Stimulated activated naive CD4-positive, alpha-beta T cell (primary cell): Measurements from ENCODE around the gene QRICH2.
"Not testable (repeated sequence)": the region's sequence is repeated elsewhere in the genome, so short reads cannot be mapped to it uniquely, and the experiment has no call there.

Experiments used
- DNase-seq, 6 experiments: peaks; one replicate each; lab custom pipeline; 2025; lab: John Stamatoyannopoulos, UW

Gene QRICH2

DNA sequence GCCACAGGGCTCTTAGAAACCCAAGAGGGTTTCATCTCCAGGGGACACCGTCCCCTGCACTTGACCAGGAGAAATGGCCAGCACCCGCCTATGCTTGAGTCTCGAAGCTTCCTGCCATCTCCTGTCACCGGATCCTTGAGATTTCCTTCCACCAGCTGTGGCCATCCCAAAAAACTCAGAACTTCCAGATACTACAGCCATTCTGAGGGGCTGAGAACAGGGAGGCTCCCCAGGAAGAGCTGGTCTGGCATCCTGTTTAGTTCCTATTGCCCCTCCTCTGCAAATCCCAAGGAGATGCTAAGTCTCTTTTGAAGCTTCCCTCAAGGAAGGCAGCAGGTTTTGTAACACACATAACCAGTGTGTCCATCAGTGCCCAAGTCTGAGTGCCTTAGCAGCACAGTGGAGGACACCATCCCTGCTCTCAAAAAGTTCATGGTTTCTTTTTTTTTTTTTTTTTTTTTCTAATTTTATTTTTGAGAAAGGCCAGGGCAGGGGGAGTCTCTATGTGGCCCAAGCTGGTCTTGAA, 41.0 kb downstream of the QRICH2 start:
- DNase-seq, result no peak

DNA sequence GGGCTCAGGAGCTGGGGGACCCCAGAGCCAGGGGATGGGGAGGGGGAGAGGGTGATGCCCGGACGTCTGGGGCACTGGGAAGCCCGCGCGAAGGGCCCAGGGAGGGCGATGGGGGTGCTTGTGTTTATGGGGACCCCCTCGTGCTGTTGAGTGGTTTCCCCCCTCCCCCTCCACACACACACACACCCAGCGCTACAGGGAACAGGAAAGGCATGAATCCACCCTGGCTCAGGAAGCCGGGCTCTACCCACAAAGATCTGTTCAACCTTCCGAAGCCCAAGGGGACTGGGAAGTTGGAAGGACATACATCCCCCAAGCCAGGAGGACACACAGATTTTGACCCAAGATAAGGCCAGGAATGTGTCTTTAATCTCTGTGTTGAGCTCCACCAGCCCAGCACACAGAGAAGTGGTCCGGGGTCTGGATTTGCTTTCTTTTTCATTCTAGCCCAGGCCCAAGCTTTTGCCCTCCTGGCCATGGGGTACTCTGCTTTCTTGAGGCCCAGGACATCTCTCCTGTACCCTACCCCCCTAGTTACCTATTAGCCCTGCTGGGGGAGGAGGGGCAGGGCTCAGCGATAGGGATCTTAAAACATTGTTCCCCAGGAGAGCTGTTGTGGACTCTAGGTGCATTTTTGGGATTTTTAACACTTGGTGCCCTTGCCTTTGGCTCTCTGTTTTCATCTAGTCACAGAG, 41.7 kb downstream of the QRICH2 start:
- peak in 2 of 6 experiments; percentile 32 to 36 for DNase-seq

DNA sequence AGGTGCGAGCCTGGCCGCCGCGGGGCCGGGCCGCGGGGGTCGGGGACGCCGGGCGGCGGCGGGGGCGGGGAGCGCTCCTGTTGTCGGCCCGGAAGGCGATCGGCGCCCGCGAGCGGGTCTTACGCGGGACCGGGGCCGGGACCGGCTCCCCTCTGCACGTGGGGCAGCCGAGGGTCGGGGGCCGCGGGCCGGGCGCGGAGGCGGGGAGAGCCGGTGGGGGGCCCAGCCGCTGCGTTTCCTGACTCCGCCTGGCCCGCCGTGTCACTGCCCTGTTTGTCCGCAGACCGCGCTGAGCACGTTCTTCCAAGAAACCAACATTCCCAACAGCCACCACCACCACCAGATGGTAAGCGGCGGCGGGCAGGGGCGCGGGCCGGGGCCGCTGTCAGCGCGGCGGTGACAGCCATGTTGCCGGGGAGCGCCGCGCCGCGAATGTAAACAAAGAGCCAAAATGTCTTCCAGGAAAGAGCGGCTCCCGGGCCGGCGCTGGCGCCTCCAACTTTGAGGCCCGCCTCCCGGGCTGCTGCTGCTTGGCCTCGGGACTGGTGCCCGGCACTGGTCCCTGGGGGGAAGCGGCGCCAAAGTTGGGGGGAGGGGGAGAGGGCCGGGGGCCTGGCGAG, 42.3 kb downstream of the QRICH2 start:
- DNase-seq, result peak; percentile 45 to 73 (median 58)

DNA sequence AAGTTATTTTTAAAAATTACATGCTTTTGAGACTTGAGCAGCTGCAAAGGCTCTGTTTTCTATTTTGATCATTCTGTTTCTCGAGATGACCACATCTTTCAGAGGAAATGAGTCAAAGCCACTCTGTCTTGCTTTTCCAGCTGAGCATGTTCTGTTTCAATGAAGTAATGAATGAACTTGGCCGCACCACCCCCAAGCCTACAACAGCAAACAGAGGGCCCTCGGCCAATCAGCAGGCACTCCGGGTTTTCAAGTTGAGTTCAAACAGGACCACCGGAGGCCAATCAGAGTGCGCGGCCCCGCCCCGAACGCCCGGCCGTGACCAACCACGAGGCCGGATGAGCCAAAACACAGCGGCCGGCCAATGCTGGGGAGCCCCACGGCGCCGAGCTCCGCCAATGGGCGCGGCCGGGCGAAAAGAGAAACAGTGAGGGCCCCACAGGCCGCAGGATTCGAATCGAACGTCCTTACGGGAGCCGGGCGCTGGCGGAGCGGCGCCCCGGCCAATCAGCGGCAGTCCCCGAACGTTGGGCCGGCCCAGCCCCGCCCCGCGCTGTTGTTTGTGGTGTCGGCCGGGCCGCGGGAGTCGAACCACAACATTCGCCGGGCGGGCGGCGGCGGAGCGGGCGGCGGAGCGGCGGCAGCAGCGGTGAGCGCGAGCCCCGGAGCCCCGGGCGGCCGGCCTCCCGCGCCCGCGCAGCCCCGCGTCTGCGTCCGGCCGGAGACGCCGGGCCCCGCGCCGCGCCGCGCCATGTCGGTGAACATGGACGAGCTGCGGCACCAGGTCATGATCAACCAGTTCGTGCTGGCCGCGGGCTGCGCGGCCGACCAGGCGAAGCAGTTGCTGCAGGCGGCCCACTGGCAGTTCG, 43.1 kb downstream of the QRICH2 start, which contains the start of gene UBALD2:
Gene UBALD2, plus strand, starts transcription at position 594 of the 869 bp plus-strand sequence. Its CDS starts 158 bp downstream, at position 752.
- DNase-seq, result peak; percentile 94 to 99 (median 96)

DNA sequence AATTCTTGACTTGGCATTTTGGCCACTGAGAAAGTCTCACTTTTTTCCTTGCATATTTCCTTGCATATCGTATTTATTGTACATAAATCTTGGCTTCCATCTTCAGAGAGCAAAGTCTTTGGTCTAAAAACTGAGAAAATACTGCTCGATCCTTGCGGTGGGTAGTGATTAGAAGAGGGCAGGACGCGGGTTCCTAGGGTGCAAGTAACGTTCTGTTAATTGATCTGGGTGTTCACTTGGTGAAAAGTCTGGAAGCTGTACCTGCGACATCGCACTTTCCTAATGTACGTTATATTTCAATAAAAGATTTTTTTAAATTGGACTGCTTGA, 43.7 kb downstream of the QRICH2 start:
- DNase-seq, result no peak

DNA sequence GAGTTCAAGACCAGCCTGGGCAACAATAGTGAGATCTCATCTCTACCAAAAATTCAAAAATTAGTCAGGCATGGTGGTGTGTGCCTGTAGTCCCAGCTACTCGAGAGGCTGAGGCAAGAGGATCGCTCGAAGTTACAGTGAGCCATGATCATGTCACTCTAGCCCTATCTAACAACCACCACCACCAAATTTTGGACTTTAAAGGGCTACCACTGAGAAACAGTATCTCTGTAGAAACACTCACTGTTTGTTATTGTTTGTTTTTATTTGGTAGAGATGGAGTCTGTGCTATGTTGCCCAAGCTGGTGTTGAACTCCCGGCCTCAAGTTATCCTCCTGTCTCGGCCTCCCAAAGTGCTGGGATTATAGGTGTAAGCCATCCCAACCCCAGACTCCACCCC, 44.2 kb downstream of the QRICH2 start:
- DNase-seq, result no peak

DNA sequence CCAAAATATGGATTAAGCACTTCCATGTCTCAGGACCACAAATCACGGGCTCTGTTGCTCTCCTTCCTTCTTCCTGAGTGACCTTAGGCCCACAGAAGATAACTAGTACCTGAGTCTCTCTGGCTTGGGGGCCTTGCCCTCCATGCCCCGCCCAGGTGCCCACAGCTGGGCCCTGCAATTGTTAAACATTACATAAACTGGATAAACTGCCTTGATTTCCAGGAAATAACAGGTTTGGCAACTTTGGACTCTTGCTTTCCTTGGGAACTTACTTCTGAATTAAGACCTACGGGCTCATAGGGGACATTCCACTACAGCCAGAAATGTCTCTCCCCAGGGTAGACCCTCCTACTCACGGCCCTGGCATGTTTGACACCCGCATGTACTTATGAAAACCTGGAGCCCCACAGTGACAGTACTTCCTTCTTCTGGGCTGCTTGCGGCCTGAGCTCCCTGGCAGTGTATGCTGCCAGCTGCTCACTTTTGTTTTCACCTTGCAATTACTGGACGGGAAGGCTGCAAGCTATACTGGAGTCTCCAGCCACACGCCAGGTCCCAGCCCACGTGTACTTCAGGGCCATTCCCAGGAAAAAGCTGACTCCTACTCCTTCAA, 45.2 kb downstream of the QRICH2 start:
- DNase-seq, result peak in 1 of 6 experiments; percentile 17

DNA sequence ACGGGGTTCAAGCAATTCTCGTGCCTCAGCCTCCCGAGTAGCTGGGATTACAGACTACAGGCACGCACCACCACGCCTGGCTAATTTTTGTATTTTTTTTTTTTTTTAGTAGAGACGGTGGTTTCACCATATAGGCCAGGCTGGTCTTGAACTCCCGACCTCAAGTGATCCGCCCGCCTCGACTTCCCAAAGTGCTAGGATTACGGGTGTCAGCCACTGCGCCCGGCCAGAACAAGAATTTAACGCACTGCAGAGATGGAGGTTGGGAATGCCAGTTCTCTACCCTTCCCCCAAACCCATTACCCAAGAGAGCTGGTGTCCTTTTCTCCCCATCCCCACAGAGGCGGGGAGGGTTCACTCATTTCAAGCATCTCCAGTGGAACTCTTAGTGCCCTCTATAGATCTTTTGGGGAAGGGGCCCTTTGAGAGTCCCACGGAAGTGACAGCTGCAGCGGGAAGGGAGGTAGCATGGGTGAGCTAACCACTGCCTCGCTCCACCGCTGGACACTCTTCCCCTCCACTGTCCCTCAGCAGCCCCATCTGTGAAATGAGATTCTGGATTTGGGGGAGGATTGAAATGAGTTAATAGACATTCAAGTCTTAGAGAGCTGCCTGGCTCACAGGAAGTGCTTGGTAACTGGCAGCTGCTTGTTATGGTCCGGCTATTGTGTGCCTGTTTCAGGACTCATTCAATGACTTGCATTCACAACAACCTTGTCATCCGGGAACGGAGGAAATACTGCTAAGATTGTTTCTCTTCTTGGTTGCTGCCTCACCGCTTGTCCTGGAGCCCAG, 46.5 kb downstream of the QRICH2 start:
- peak in 2 of 6 experiments; percentile 13 to 31 for DNase-seq

DNA sequence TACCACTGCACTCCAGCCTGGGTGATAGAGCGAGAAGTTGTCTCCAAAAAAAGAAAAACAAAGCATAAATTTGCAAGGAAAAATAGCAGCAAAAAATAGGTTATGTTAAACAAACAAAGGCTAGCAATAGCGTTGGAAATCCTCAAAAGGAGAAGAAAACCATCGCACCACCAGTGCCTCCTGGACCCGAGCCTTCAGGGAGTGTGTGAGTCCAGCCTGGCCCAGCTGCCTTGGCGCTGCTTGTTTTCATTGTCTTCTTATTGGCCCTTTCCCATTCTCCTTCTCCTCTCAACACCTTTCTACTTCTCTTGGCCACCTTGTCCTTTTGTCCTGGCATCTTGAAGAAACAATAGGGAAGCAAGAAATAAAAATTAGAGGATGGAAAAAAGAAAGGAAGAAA, 47.4 kb downstream of the QRICH2 start:
- no peak for DNase-seq

DNA sequence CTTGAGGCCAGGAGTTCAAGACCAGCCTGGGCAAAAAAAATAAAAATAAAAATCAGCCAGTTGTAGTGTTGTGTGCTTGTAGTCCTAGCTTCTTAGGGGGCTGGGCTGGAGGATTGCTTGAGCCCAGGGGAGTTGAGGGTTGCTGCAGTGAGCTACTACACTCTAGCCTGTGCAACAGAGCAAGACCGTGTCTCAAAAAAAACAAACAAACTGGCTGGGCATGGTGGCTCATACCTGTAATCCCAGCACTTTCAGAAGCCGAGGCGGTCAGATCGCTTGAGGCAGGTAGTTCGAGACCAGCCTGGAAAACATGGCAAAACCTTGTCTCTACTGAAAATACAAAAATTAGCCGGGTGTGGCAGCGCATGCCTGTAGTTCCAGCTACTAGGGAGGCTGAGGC, 47.9 kb downstream of the QRICH2 start:
- no peak for DNase-seq

DNA sequence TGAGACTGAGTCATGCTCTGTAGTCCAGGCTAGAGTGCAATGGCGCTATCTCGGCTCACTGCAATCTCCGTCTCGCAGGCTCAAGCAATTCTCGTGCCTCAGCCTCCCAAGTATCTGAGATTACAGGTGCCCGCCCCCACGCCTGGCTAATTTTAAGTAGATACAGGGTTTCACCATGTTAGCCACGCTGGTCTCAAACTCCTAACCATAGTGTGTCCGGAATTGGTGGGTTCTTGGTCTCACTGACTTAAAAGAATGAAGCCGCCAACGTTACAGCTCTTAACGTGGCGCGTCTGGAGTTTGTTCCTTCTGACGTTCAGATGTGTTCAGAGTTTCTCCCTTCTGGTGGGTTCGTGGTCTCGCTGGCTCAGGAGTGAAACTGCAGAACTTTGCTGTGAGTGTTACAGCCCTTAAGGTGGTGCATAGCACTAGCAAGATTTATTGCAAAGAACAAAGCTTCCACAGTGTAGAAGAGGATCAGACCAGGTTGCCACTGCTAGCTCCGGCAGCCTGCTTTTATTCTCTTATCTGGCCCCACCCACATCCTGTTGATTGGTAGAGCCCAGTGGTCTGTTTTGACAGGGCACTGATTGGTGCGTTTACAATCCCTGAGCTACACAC, 51.5 kb downstream of the QRICH2 start:
- peak; percentile 21 to 77 (median 56) for DNase-seq

DNA sequence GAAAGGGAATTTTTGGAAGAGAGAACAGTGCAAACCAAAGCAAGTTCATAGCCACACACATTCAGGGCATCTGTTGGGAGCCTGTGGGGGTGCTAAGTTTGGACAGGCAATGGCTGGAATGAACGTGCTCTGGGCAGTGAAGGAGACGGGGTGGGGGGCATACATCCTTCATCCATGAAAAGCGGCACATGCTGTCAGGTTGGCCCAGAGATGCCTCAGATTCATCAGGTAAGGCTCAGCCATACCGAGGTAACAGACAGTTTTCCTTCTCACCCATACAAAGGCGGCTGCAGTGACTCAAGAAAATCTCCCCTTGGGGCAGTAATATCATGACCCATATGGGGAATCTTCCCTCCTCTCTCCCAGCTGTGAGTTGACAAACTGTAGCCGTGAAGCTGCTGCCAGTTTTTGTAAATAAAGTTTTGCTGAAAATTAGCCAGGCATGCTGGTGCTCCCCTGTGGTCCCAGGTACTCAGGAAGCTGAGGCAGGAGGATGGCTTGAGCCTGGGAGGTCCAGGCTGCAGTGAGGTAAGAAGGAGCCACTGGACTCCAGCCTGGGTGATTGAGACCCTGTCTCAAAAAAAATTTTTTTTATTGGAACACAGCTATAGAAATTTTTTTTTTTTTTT, 52.2 kb downstream of the QRICH2 start:
- no peak for DNase-seq

DNA sequence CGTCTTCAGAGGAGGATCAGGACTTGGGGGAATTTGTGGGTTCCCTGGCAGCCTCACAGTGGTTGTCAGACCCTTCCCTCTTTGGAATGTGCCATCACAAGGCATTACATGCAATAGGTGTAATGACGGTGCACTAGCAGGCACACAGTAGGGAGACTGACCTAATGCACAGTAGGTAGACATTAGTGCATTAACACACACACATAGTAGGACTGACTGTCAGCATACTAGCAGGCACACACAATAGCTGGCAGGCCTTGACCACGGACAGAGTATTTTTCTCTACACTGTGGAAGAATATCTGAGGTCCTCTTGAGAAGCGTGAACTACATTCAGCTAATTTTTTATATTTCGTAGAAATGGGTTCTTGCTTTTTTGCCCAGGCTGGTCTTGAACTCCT, 53.8 kb downstream of the QRICH2 start:
- no peak for DNase-seq

DNA sequence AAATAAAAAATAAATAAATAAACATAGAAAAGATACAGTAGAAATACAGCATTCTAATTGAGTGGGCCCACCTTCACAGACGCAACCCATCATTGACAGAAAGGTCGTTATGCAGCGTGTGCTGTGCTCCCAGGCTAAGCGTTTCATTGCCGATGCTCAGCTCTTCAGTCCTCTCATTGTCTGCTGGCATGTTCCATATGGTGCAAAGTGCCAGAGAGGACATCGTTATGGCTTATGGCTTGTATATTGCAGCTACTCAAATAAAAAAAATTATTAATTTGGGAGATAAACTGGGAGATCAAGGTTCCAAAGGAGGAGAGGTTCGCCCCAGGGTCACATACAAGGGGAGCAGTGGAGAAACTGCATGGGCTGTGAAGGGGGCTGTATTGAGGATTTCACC, 54.2 kb downstream of the QRICH2 start:
- DNase-seq, result no peak

DNA sequence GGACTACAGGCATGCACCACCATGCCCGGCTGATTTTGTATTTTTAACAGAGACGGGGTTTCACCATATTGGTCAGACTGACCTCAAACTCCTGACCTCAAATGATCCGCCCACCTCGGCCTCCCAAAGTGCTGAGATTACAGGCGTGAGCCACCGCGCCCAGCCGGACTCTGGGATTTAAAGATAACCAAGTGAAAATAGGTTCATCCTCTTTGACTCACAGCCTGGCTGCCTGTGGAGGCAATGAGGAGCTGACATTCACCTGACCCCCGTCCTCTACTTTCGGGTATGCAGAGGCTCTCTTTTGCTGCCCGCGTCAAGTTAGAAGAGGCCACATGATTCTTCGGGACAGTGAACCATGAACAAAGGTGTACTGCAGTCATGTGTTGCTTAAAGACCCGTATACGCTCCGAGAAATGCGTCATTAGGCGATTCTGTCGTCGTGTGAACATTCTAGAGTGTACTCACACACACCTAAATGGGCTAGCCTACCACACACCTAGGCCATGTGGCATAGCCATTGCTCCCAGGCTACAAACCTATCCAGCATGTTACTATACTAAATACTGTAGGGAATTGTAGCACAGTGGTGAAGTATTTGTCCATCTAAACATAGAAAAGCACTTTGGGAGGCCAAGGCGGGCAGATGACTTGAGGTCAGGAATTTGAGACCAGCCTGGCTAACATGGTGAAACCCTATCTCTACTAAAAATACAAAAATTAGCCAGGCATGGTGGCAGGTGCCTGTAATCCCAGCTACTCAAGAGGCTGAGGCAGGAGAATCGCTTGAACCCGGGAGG, 54.9 kb downstream of the QRICH2 start:
- not testable (repeated sequence) for DNase-seq

DNA sequence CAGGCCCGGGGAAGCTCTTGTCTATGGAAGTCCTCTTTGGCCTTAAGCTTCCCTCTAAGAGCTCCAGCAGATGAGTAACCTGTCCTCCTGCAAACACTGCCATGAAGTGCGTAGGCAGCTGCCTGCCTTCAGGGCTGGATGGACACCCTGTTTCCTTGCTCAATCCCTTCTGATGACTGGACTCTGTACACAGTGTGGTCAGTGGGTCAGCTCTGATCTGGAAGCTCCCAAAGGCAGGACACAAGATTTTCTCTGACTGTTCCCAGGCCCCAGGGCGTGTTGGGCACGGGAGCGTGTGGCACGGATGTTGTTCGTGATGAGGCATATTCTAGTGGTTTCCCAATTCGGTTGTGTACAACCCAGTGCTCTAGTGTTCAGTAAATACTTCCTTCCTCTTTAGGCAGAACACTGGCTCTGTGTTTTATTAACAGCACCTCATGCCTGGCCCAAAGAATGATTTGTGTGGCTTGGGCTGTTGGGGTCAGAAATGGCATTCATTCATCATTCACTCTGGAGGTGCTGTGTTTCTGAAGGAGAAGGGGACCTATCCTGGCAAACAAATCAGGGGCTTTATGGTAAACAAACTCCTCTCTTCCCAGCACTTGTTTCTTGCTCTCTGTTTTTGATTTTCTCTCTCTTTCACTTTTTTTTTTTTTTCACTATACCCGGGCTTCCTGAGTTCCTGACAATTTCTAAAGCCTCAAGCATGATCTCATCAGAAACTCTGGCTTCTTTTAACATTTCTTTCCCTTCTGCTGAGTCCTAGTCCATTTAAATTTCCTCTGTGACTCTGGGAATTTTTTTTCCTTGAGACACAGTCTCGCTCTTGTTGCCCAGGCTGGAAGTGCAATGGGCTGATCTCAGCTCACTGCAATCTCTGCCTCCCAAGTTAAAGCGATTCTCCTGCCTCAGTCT, 55.8 kb downstream of the QRICH2 start:
- DNase-seq, result peak in 4 of 6 experiments; percentile 23 to 62 (median 39)

DNA sequence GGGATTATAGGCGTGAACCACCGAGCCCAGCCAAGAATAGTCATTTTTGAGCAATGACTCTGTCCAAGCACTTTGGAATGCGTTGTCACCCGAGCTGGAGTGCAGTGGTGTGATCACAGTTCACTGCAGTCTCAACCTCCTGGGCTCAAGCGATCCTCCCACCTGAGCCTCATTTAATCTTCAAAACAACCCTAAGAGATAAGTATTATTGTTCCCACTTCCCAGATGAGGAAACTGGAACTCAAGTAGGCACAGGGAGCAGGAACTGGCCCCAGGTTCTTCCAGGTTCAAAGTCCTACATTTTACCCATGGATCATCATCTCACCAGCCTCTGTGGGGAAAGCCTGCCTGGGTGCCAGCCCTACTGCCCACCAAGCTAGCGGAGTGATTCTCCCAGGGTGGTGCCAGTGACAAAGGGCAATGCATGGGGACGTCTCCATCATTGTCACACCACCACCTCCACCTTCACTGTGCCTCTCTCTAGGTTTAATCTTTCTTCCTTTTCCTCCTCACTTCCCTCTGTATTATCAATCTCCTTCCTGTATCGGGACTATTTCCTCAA, 56.5 kb downstream of the QRICH2 start:
- DNase-seq, result peak in 1 of 6 experiments; percentile 31

DNA sequence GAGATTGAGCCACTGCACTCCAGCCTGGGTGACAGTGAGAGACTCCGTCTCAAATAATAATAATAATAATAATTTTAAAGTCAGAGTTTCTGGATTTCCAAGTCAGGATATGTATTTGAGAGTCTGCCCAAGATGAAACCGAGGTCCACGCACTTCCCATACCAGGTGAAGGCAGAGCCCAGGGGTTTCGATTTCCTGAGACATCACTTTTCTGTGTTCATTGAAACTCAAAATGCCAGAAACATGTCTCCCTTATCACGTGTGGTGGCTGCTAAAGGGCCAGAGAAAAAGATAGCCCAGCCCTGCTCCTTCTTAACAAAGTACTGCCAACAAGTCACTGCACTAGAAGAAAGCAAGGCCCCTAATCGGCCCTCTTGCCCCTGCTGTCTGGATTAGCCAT, 57.9 kb downstream of the QRICH2 start:
- no peak for DNase-seq
